HepG2 (cell line): Measurements from ENCODE around the gene XPNPEP1. TPM values are rescaled to one million over a fixed set of nuclear protein-coding genes. Genes with fewer than 3 reads are reported as not detected.

Experiments
- IKZF1 ChIP-seq: fragments of 450-650 bp; IDR thresholded peaks from 2 replicates; pipeline ENCODE4 v1.7.1; 2016
- IRF1 ChIP-seq: sonication (generic); formaldehyde crosslinking; IDR thresholded peaks from 2 replicates; pipeline ENCODE4 v1.4.0; 2020; ENCODE audit warnings: low read depth, mild to moderate bottlenecking, missing genetic modification reagents
- KAT7 ChIP-seq: IDR thresholded peaks from 2 replicates; pipeline ENCODE4 v1.6.1; 2018; ENCODE audit warnings: borderline replicate concordance, missing compliant biosample characterization
- LRRFIP1 ChIP-seq: sonication (generic); formaldehyde crosslinking; conservative IDR thresholded peaks from 2 replicates; pipeline ENCODE4 v1.4.0; 2020; ENCODE audit warnings: missing genetic modification reagents
- MYNN ChIP-seq: sonication (generic); formaldehyde crosslinking; IDR thresholded peaks from 2 replicates; pipeline ENCODE4 v1.4.0; 2020; ENCODE audit warnings: mild to moderate bottlenecking, low read depth, missing genetic modification reagents
- NR1H2 ChIP-seq: sonication (generic); formaldehyde crosslinking; IDR thresholded peaks from 2 replicates; pipeline ENCODE4 v1.8.1; 2022; ENCODE audit warnings: low read depth, missing genetic modification reagents, borderline replicate concordance
- NRL ChIP-seq: sonication (generic); formaldehyde crosslinking; IDR thresholded peaks from 2 replicates; pipeline ENCODE4 v1.5.0; 2020; ENCODE audit warnings: missing genetic modification reagents, mild to moderate bottlenecking, moderate library complexity, borderline replicate concordance
- PAF1 ChIP-seq: IDR thresholded peaks from 2 replicates; pipeline ENCODE4 v1.6.1; 2016; ENCODE audit warnings: missing genetic modification reagents, missing compliant biosample characterization
- PREB ChIP-seq: sonication (generic); formaldehyde crosslinking; IDR thresholded peaks from 2 replicates; pipeline ENCODE4 v1.4.0; 2020; ENCODE audit warnings: missing genetic modification reagents
- RFX1 ChIP-seq: fragments of 450-650 bp; IDR thresholded peaks from 2 replicates; pipeline ENCODE4 v1.6.1; 2017
- RXRA ChIP-seq: sonication (generic); formaldehyde crosslinking; IDR thresholded peaks from 2 replicates; pipeline ENCODE4 v1.5.1; 2020; ENCODE audit warnings: missing genetic modification reagents
- TBX3 ChIP-seq: fragments of 450-650 bp; IDR thresholded peaks from 2 replicates; pipeline ENCODE4 v1.6.1; 2017; ENCODE audit warnings: antibody characterized with exemption, mild to moderate bottlenecking, inconsistent platforms, borderline replicate concordance
- ZNF136 ChIP-seq: sonication (generic); formaldehyde crosslinking; IDR thresholded peaks from 2 replicates; pipeline ENCODE4 v1.8.1; 2022; ENCODE audit warnings: low read depth, mild to moderate bottlenecking, moderate library complexity, missing genetic modification reagents
- polyA plus RNA-seq, 8 experiments: library from polyadenylated mRNA; depleted of rRNA in 3 of 8; stranded (reverse) in 7 of 8; unstranded in 1 of 8; fragments of >200 nt; fragmentation: Illumina TruSeq in 4 of 8; extraction: Trizol in 4 of 8; gene quantifications; 2 replicates each; pipeline versions ENCODE4 v1.2.1 to v1.2.3, GENCODE V29; 2011 to 2016; ENCODE audit warnings: low read depth in 4 of 8, missing spikeins in 1 of 8, mixed read lengths in 1 of 8; ENCODE audit not compliant: insufficient read depth in 1 of 8
- total RNA-seq, 5 experiments: library from RNA; depleted of rRNA; stranded (reverse); fragments of >200 nt; fragmentation: Illumina TruSeq; extraction: Trizol; gene quantifications; 2 replicates each; pipeline ENCODE4 v1.2.3, GENCODE V29; 2016; ENCODE audit warnings: low read depth in 1 of 5
- TF ChIP-seq, protein P1 (sequence below): sonication (generic); formaldehyde crosslinking; IDR thresholded peaks from 2 replicates; pipeline ENCODE4 v1.4.0; 2020; ENCODE audit warnings: missing genetic modification reagents
- TF ChIP-seq, protein P2 (sequence below): sonication (generic); formaldehyde crosslinking; IDR thresholded peaks from 2 replicates; pipeline ENCODE4 v1.9.0; 2021; ENCODE audit warnings: missing genetic modification reagents, borderline replicate concordance
- TF ChIP-seq, protein P3 (sequence below): sonication (generic); formaldehyde crosslinking; IDR thresholded peaks from 2 replicates; pipeline ENCODE4 v1.8.0; 2022; ENCODE audit warnings: mild to moderate bottlenecking, missing genetic modification reagents, borderline replicate concordance

XPNPEP1 gene
- total and polyA plus RNA-seq, 2 of the 13 experiments (the other 11 are each of a cell fraction or from before 2014, with no cell fraction given) = 30.3 to 55.5 TPM

DNA sequence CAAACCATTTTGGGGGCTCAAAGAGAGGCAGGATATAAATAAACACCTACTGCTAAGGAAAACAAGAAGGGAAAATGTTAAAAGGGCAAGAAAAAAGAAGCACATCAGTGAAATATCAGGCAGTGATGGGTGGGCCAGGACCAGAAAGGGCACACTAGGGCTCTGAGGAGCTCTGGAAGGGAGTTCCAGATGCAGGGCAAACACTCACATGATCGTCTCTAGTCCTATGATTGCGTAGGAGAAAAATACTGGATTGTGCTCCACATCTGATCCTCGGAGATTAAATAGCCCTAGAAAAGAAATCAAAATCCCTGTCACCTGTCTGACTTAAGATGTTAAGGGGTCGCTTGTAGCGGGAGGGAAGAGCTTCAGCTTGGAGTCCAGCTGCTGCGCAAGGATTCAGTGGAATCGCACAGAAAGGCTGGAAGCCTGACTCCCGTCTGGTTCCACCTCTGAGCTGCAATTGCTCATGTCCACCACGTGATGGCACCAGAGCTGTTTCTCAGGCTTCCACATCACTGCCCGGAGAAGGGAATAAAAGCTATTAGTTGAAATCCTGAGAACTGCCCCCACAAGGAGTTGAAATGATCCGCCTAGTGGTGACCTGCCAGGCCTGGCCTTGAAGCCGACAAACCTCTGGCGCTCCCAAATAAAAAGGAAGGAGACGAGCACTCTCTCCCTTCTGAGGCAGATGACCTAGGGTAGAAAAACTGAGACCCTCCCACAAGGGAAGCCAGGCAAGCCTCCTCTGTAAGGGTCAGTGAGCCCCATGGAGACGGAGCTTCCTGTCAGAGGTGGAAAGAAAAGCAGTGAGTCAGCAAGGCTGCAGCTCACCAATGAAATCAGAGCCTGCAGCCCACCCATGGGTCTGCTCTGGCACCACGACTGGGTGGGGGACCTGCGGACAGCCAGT, 39.2 kb downstream of the XPNPEP1 start (continued):
- TF ChIP-seq PREB (no peak), KAT7 (CRISPR knock-in tag) (no peak), PAF1 (CRISPR knock-in tag) (no peak), RXRA (CRISPR knock-in tag) (0 out of 2 replicates have a peak, but pooled peaks have one; percentile 28), TBX3 (no peak), LRRFIP1 (CRISPR knock-in tag) (no peak), IKZF1 (no peak), IRF1 (CRISPR knock-in tag) (no peak), RFX1 (no peak), MYNN (no peak), NR1H2 (CRISPR knock-in tag) (no peak), NRL (no peak), ZNF136 (no peak)
- TF ChIP-seq, protein P1, sequence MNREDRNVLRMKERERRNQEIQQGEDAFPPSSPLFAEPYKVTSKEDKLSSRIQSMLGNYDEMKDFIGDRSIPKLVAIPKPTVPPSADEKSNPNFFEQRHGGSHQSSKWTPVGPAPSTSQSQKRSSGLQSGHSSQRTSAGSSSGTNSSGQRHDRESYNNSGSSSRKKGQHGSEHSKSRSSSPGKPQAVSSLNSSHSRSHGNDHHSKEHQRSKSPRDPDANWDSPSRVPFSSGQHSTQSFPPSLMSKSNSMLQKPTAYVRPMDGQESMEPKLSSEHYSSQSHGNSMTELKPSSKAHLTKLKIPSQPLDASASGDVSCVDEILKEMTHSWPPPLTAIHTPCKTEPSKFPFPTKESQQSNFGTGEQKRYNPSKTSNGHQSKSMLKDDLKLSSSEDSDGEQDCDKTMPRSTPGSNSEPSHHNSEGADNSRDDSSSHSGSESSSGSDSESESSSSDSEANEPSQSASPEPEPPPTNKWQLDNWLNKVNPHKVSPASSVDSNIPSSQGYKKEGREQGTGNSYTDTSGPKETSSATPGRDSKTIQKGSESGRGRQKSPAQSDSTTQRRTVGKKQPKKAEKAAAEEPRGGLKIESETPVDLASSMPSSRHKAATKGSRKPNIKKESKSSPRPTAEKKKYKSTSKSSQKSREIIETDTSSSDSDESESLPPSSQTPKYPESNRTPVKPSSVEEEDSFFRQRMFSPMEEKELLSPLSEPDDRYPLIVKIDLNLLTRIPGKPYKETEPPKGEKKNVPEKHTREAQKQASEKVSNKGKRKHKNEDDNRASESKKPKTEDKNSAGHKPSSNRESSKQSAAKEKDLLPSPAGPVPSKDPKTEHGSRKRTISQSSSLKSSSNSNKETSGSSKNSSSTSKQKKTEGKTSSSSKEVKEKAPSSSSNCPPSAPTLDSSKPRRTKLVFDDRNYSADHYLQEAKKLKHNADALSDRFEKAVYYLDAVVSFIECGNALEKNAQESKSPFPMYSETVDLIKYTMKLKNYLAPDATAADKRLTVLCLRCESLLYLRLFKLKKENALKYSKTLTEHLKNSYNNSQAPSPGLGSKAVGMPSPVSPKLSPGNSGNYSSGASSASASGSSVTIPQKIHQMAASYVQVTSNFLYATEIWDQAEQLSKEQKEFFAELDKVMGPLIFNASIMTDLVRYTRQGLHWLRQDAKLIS (CRISPR knock-in tag) = no peak
- TF ChIP-seq, protein P2, sequence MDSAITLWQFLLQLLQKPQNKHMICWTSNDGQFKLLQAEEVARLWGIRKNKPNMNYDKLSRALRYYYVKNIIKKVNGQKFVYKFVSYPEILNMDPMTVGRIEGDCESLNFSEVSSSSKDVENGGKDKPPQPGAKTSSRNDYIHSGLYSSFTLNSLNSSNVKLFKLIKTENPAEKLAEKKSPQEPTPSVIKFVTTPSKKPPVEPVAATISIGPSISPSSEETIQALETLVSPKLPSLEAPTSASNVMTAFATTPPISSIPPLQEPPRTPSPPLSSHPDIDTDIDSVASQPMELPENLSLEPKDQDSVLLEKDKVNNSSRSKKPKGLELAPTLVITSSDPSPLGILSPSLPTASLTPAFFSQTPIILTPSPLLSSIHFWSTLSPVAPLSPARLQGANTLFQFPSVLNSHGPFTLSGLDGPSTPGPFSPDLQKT = no peak
- TF ChIP-seq, protein P3, sequence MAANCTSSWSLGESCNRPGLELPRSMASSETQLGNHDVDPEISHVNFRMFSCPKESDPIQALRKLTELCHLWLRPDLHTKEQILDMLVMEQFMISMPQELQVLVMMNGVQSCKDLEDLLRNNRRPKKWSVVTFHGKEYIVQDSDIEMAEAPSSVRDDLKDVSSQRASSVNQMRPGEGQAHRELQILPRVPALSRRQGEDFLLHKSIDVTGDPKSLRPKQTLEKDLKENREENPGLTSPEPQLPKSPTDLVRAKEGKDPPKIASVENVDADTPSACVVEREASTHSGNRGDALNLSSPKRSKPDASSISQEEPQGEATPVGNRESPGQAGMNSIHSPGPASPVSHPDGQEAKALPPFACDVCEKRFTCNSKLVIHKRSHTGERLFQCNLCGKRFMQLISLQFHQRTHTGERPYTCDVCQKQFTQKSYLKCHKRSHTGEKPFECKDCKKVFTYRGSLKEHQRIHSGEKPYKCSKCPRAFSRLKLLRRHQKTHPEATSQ = no peak
